Lower leg skin (tissue), 4 donors: Measurements from ENCODE around the gene PSMG2. TPM values are rescaled to one million over a fixed set of nuclear protein-coding genes. Genes with fewer than 3 reads are reported as not detected.
A peak's percentile ranks its signal among the peaks of the same experiment; 100 is the strongest.

ENCODE experiments used
- DNase-seq, 2 donors: peaks; one replicate each; pipeline ENCODE4 v3.0.0-alpha.2; 2019; ENCODE audit warnings: low spot score in 2 of 2
- H3K4me3 ChIP-seq: fragments of 200-600 bp; sonication (generic); 2 replicates; pipeline ENCODE4 v1.5.1; 2017; ENCODE audit warnings: mild to moderate bottlenecking, low read depth; ENCODE audit not compliant: poor library complexity, severe bottlenecking
- CTCF ChIP-seq, 3 donors: fragments of 450-650 bp; IDR thresholded peaks; one replicate each; pipeline ENCODE4 v1.5.1; 2016; ENCODE audit warnings: antibody characterized with exemption in 3 of 3, mild to moderate bottlenecking in 3 of 3, moderate library complexity in 2 of 3
- POLR2A ChIP-seq, 2 donors: fragments of 450-650 bp; IDR thresholded peaks; one replicate each; pipeline ENCODE4 v1.6.1; 2016 to 2017; ENCODE audit warnings: antibody characterized with exemption in 2 of 2, mild to moderate bottlenecking in 1 of 2, moderate library complexity in 1 of 2
- WGBS, 2 donors: methylation state at CpG; one replicate each; pipeline ENCODE4 v1.1.5; 2018; 5-methylcytosine and 5-hydroxymethylcytosine counted together
- intact Hi-C: fragments of 100-400 bp; cut with DNase I; formaldehyde crosslinking; loops from one replicate; pipeline ENCODE4 v1.15.0; 2023; ENCODE audit warnings: low total_unique reads
- total RNA-seq, 4 donors: library from RNA; depleted of rRNA; stranded (reverse); fragments of >200 nt; gene quantifications; one replicate each; pipeline ENCODE4 v1.1.0, GENCODE V29; 2016

PSMG2 gene
- total RNA-seq, 4 donors from 2014 or later: 60.9 to 80.3 (median 72.1) TPM

DNA sequence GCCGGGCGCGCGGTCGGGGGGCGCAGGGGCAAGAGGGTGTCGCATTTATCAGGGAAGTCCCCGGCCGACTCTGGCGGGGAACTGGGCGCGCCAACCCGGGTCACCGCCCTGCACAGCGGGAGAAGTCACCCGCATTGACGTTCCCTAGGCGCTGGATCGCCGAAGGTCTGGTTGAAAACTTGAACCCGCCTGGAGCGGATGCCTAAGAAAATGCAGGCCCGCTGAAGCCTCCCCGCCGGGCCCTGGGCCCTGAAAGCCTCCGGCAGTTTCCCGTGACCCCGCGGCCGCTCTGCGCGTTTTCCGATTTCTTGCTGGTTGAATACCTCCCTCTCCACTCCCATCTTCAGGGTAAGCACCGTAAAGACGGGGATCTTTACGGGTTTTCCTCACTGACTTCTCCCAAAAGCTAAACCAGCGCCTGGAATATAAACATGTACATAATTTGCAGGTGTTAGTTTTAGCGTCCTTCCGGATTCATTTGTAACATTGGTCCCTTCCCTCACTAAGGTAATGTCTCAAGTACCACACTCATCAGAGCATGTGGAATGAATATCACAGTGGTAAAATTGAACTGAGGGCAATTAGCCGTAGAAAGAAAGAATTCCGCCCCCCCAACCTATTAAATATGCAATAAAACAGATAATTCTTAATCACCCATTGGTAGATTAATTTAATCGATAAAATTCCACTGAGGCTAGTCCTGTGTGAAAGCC, 44.3 kb upstream of the PSMG2 start:
- peak overlapping the region; percentile 72 for H3K4me3 ChIP-seq
- 19 to 31% methylated on average over 26 to 40 of the region's 42 CpGs for WGBS, 2 donors
- DNase-seq: peak in 1 of 2 donors; percentile 89
- TF ChIP-seq CTCF (IDR thresholded peaks at IDR 0.05) (no peak), POLR2A (IDR thresholded peaks at IDR 0.05) (no peak)
- intact Hi-C loops: loop anchor here (5.0 kb wide), 1 partner anchor 266 kb away; no protein-coding TSS in a partner anchor

- intact Hi-C loops: loop anchor here (5.0 kb wide), 1 partner anchor 268 kb away; no protein-coding TSS in a partner anchor
- peak in 2 of 3 donors; percentile 42 to 90 for TF ChIP-seq CTCF (IDR thresholded peaks at IDR 0.05)
- no peak for TF ChIP-seq POLR2A (IDR thresholded peaks at IDR 0.05)
- no peak overlapping the region for H3K4me3 ChIP-seq
- DNase-seq: no peak
- 81 to 89% methylated on average over 9 of the region's 9 CpGs for WGBS, 2 donors
Observed at GRCh38 chr18:12659904-12660605, 42.8 kb upstream of the PSMG2 start.

DNA sequence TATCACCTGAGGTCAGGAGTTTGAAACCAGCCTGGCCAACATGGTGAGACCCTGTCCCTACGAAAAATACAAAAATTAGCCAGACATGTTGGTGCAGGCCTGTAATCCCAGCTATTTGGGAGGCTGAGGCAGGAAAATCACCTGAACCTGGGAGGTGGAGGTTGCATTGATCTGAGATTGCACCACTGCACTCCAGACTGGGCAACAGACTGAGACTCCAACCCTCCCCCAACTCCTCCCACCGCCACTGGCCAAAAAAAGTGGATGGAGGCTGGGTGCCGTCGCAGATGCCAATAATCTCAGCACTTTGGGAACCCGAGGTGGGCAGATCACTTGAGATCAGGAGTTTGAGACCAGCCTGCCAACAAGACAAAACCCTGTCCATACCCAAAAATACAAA, 34.8 kb upstream of the PSMG2 start:
- no peak for DNase-seq
- no peak for TF ChIP-seq POLR2A (IDR thresholded peaks at IDR 0.05)
- no peak for TF ChIP-seq CTCF (IDR thresholded peaks at IDR 0.05)
- intact Hi-C loops: no loop called here
- WGBS, 2 donors: 74 to 90% methylated on average over 5 of the region's 5 CpGs
- no peak overlapping the region for H3K4me3 ChIP-seq

- intact Hi-C loops: no loop called here
- H3K4me3 ChIP-seq: no peak overlapping the region
- peak; percentile 55 to 89 for DNase-seq
- 22 to 36% methylated on average over 8 of the region's 8 CpGs for WGBS, 2 donors
- TF ChIP-seq POLR2A (IDR thresholded peaks at IDR 0.05) (no peak), CTCF (IDR thresholded peaks at IDR 0.05) (no peak)
Observed at GRCh38 chr18:12679183-12679786, 23.6 kb upstream of the PSMG2 start.

GRCh38 chr18:12686100-12686499, 16.7 kb upstream of the PSMG2 start:
- 81 to 86% methylated on average over 3 of the region's 3 CpGs for WGBS, 2 donors
- intact Hi-C loops: no loop called here
- no peak for DNase-seq
- TF ChIP-seq CTCF (IDR thresholded peaks at IDR 0.05): no peak
- H3K4me3 ChIP-seq: no peak overlapping the region
